Heart left ventricle (tissue), 16 donors: ENCODE results near the gene SLC43A1. TPM values are rescaled to one million over a fixed set of nuclear protein-coding genes. Genes with fewer than 3 reads are reported as not detected.
"Not testable (repeated sequence)": the region's sequence is repeated elsewhere in the genome, so short reads cannot be mapped to it uniquely, and the experiment has no call there.

ENCODE experiments used
- ATAC-seq, 4 donors: fragments of 200-7000 bp; cut with Tn5 transposase; one replicate each; pipeline ENCODE4 v1.9.1; 2020 to 2022; ENCODE audit warnings: moderate library complexity in 4 of 4, mild to moderate bottlenecking in 3 of 4, moderate number of reproducible peaks in 1 of 4
- DNase-seq, 5 donors: peaks; one replicate each; pipeline ENCODE4 v3.0.0-alpha.2; 2020
- H3K27ac ChIP-seq, 12 donors: fragments of 200-600 bp; sonication (generic) in 4 of 12; one replicate each; pipeline versions ENCODE4 v1.5.0 to v1.8.0; 2016 to 2022; ENCODE audit warnings: mild to moderate bottlenecking in 2 of 12
- H3K27me3 ChIP-seq, 9 donors: fragments of 200-600 bp; sonication (generic) in 2 of 9; one replicate each; pipeline versions ENCODE4 v1.5.1 to v1.8.0; 2016 to 2022; ENCODE audit warnings: mild to moderate bottlenecking in 3 of 9
- H3K36me3 ChIP-seq, 9 donors: fragments of 200-600 bp; sonication (generic) in 2 of 9; one replicate each; pipeline versions ENCODE4 v1.5.0 to v1.8.0; 2018 to 2022; ENCODE audit warnings: mild to moderate bottlenecking in 2 of 9
- H3K4me1 ChIP-seq, 12 donors: fragments of 200-600 bp; sonication (generic) in 4 of 12; one replicate each; pipeline versions ENCODE4 v1.5.0 to v1.8.0; 2016 to 2022; ENCODE audit warnings: mild to moderate bottlenecking in 3 of 12
- H3K4me3 ChIP-seq, 12 donors: fragments of 200-600 bp; sonication (generic) in 4 of 12; one replicate each; pipeline versions ENCODE4 v1.5.0 to v1.8.0; 2017 to 2022; ENCODE audit warnings: mild to moderate bottlenecking in 9 of 12, moderate library complexity in 4 of 12
- H3K9me3 ChIP-seq, 12 donors: fragments of 200-600 bp; sonication (generic) in 4 of 12; one replicate each; pipeline versions ENCODE4 v1.5.0 to v1.8.0; 2016 to 2022; ENCODE audit warnings: mild to moderate bottlenecking in 1 of 12
- CTCF ChIP-seq, 12 donors: fragments of 200-600 bp; sonication (generic) in 4 of 12; IDR thresholded peaks; one replicate each; pipeline versions ENCODE4 v1.5.0 to v1.8.0; 2018 to 2022; ENCODE audit warnings: antibody characterized with exemption in 12 of 12, mild to moderate bottlenecking in 5 of 12
- POLR2A ChIP-seq, 2 donors: fragments of 450-650 bp; IDR thresholded peaks; one replicate each; pipeline ENCODE4 v1.6.1; 2017; ENCODE audit warnings: antibody characterized with exemption in 2 of 2, mild to moderate bottlenecking in 2 of 2, moderate library complexity in 2 of 2
- WGBS, 4 donors: extraction: QIAGEN DNeasy Blood & Tissue Kit in 2 of 4; methylation state at CpG; one replicate each; pipeline versions ENCODE4 v1.1.5 to v1.1.7; 2013 to 2018; 5-methylcytosine and 5-hydroxymethylcytosine counted together
- intact Hi-C, 10 donors: fragments of 100-400 bp; cut with DNase I; formaldehyde crosslinking; loops; one replicate each; pipeline versions ENCODE4 v1.11.1 to v1.14.2; 2022
- polyA plus RNA-seq, 2 donors: library from polyadenylated mRNA; stranded (reverse); fragments of 200-250 nt; gene quantifications; one replicate each; pipeline ENCODE4 v1.2.3, GENCODE V29; 2013
- total RNA-seq, 9 donors: library from RNA; depleted of rRNA in 2 of 9; stranded (reverse); fragments of >200 nt in 2 of 9; fragmentation: NEBNext Ultra II Directional in 3 of 9; extraction: Animal tissue kit (Norgen Biotek cat#: 25700) in 3 of 9; gene quantifications; one replicate each; pipeline versions ENCODE4 v1.1.0 to v1.2.4, GENCODE V29; 2016 to 2023
- donor health status: ischemic (EF 13 %, LVEDD 7.1; RV severe dilation, severe dysfunction).
- donor health status: healthy with polysubstance abuse.
- donor health status: DM: no; HTN: yes; CAD: no.
- donor health status: DM: no; HTN: no; CAD: no.
- donor health status: ischemic (EF 25% LVEDD 6.9; RV normal size, moderate dysfunction).
- donor health status: ischemic (EF 25% LVEDD 5.7; RV mildly dilated, moderate dysfunction).
- donor health status: healthy.
- donor health status: DM: yes; HTN: yes; CAD: no.
- donor health status: ischemic (EF 35%, LVEDD 5.7; RV mildly dilated, moderate dysfunction).
- donor health status: nonischemic (EF 11% LVEDD 7.7; RV severe dilation, severe dysfunction).
- donor health status: DM: yes; HTN: yes; CAD: no.
- donor health status: PGD.
- donor health status: ischemic (EF 29% LVEDD 5.4; RV normal size, mild dysfunction).
- donor health status: nonischemic (EF 23%, LVEDD 6.1; RV moderate dilation, normal function).

The SLC43A1 gene
- total and polyA plus RNA-seq, 11 donors = 2.7 to 12.3 (median 5.8) TPM

GRCh38 chr11:57456960-57457642, 58.4 kb downstream of the SLC43A1 start:
- intact Hi-C loops = loop anchor here (1.0 to 10.0 kb wide), 11 partner anchors 70 to 1068 kb away; partner anchors contain the start of gene YPEL4 (in 4 of the 10)
- Histone ChIP-seq H3K4me3 (peak overlapping the region in 2 of 12 donors; percentile 4 to 19), H3K27me3 (peaks cover 9 to 47% (median 32%) of the 10 kb centered on the region in 9 donors), H3K27ac (no peak overlapping the region), H3K9me3 (no peaks in the 10 kb centered on the region), H3K36me3 (no peaks in the 10 kb centered on the region), H3K4me1 (peaks cover 3 to 43% (median 25%) of the 10 kb centered on the region in 12 donors)
- DNase-seq (peak; percentile 87 to 95 (median 89)), ATAC-seq (peak; percentile 57 to 89 (median 86))
- 7 to 11% (median 9%) methylated on average over 19 of the region's 19 CpGs for WGBS, 4 donors
- TF ChIP-seq CTCF (IDR thresholded peaks at IDR 0.05) (peak; percentile 98 to 100 (median 98)), POLR2A (IDR thresholded peaks at IDR 0.05) (no peak)

GRCh38 chr11:57453543-57454177, 61.8 kb downstream of the SLC43A1 start:
- Histone ChIP-seq H3K4me1 (peaks cover 0 to 17% (median 11%) of the 10 kb centered on the region in 12 donors), H3K36me3 (no peaks in the 10 kb centered on the region), H3K27ac (no peak overlapping the region), H3K9me3 (no peaks in the 10 kb centered on the region), H3K4me3 (no peak overlapping the region), H3K27me3 (peaks cover 0 to 13% (median 9%) of the 10 kb centered on the region in 9 donors)
- no peak for TF ChIP-seq CTCF (IDR thresholded peaks at IDR 0.05)
- 73 to 88% (median 83%) methylated on average over 1 to 2 of the region's 2 CpGs for WGBS, 4 donors
- intact Hi-C loops = loop anchor here in 6 of 10 donors (10.0 kb wide), 4 partner anchors 109 to 1071 kb away; partner anchors contain the start of gene YPEL4 (in 4 of the 6)
- ATAC-seq (no peak), DNase-seq (no peak)

- no peaks in the 10 kb centered on the region for H3K36me3 ChIP-seq
- no peaks in the 10 kb centered on the region for H3K9me3 ChIP-seq
- H3K4me1 ChIP-seq = no peaks in the 10 kb centered on the region
- intact Hi-C loops = loop anchor here in 1 of 10 donors (10.0 kb wide), 1 partner anchor 61 kb away; the partner anchor contains the start of gene PRG3
- H3K27me3 ChIP-seq = peaks cover 0 to 4% (median 0%) of the 10 kb centered on the region in 9 donors
- H3K4me3 ChIP-seq = no peak overlapping the region
- whole genome bisulfite sequencing, 4 donors = 71 to 85% (median 82%) methylated on average over 1 of the region's 1 CpG
- H3K27ac ChIP-seq = no peak overlapping the region
- TF ChIP-seq POLR2A (IDR thresholded peaks at IDR 0.05) (no peak), CTCF (IDR thresholded peaks at IDR 0.05) (no peak)
- ATAC-seq (no peak), DNase-seq (no peak)
Observed at GRCh38 chr11:57446055-57446454, 69.4 kb downstream of the SLC43A1 start.

GRCh38 chr11:57445122-57445394, 70.4 kb downstream of the SLC43A1 start:
- DNase-seq, H3K4me1 ChIP-seq, H3K4me3 ChIP-seq, H3K36me3 ChIP-seq, H3K27ac ChIP-seq, H3K9me3 ChIP-seq, H3K27me3 ChIP-seq, ATAC-seq: not testable (repeated sequence)
- 81 to 85% (median 83%) methylated on average over 9 of the region's 9 CpGs for WGBS, 4 donors
- intact Hi-C loops = loop anchor here in 1 of 10 donors (10.0 kb wide), 1 partner anchor 60 kb away; the partner anchor contains the start of gene PRG3
